Fibroblast of villous mesenchyme (primary cell): ENCODE results near the gene MAZ. TPM values are rescaled to one million over a fixed set of nuclear protein-coding genes. Genes with fewer than 3 reads are reported as not detected.
"Not testable (repeated sequence)": the region's sequence is repeated elsewhere in the genome, so short reads cannot be mapped to it uniquely, and the experiment has no call there.

Source experiments
- DNase-seq: peaks from one replicate; pipeline ENCODE4 v3.0.0-alpha.2; 2010; ENCODE audit warnings: low read depth
- H3K4me3 ChIP-seq: 2 replicates; pipeline ENCODE4 v1.5.1; 2011; ENCODE audit warnings: low read depth, mild to moderate bottlenecking, low read length
- CTCF ChIP-seq: IDR thresholded peaks from 2 replicates; pipeline ENCODE4 v1.5.1; 2012; ENCODE audit warnings: low read depth, mild to moderate bottlenecking, low read length; ENCODE audit not compliant: insufficient read depth
- total RNA-seq: library from RNA; depleted of rRNA; stranded (reverse); fragments of >200 nt; gene quantifications from 2 replicates; pipeline ENCODE4 v1.2.3, GENCODE V29; 2012

Gene MAZ
- total RNA-seq = 166 and 269 TPM in 2 replicates

GRCh38 chr16:29806099-29806579 lies at the start of gene MAZ:
TSS of gene MAZ (plus strand) at chr16:29806529. CDS start at chr16:29806702, 173 bp downstream.
- no peak for TF ChIP-seq CTCF
- peak within 1 kb of the TSS; percentile 78 for H3K4me3 ChIP-seq
- DNase-seq = peak; percentile 93

- DNase-seq = peak; percentile 75
- TF ChIP-seq CTCF = no peak
- H3K4me3 ChIP-seq = no peak overlapping the region
Observed at GRCh38 chr16:29756654-29757053, 49.7 kb upstream of the MAZ start.

- not testable (repeated sequence) for H3K4me3 ChIP-seq, DNase-seq
Observed at GRCh38 chr16:29757086-29757485, 49.2 kb upstream of the MAZ start.

- no peak overlapping the region for H3K4me3 ChIP-seq
- peak; percentile 93 for DNase-seq
- TF ChIP-seq CTCF = peak; percentile 42
Observed at GRCh38 chr16:29757950-29758466, 48.3 kb upstream of the MAZ start.

GRCh38 chr16:29760567-29761279 lies 45.6 kb upstream of the MAZ start:
- no peak overlapping the region for H3K4me3 ChIP-seq
- DNase-seq = no peak
- TF ChIP-seq CTCF = no peak

GRCh38 chr16:29761280-29761651 lies 45.1 kb upstream of the MAZ start:
- not testable (repeated sequence) for H3K4me3 ChIP-seq
- peak; percentile 16 for DNase-seq

- H3K4me3 ChIP-seq = no peak overlapping the region
- DNase-seq = no peak
- no peak for TF ChIP-seq CTCF
Observed at GRCh38 chr16:29761882-29762281, 44.4 kb upstream of the MAZ start.

- DNase-seq = no peak
- TF ChIP-seq CTCF = no peak
- no peak overlapping the region for H3K4me3 ChIP-seq
Observed at GRCh38 chr16:29763326-29763725, 43.0 kb upstream of the MAZ start.
